Activated naive CD8-positive, alpha-beta T cell treated with anti-CD3 and anti-CD28 coated beads for 36 hours (primary cell): ENCODE data around the gene NOL8. TPM values are rescaled to one million over a fixed set of nuclear protein-coding genes. Genes with fewer than 3 reads are reported as not detected.

ENCODE experiments used
- DNase-seq: peaks from one replicate; pipeline ENCODE4 v3.0.0; 2021
- H3K27ac Mint-ChIP-seq: one replicate; pipeline ENCODE4 v1.8.0; 2022; ENCODE audit warnings: mild to moderate bottlenecking, moderate library complexity, mixed read lengths
- H3K27me3 Mint-ChIP-seq: one replicate; pipeline ENCODE4 v1.8.0; 2022; ENCODE audit warnings: mild to moderate bottlenecking, mixed read lengths
- H3K36me3 Mint-ChIP-seq: one replicate; pipeline ENCODE4 v1.8.0; 2021; ENCODE audit warnings: mild to moderate bottlenecking, mixed read lengths
- H3K4me1 Mint-ChIP-seq: one replicate; pipeline ENCODE4 v1.8.0; 2021; ENCODE audit warnings: mixed read lengths
- H3K4me3 Mint-ChIP-seq: one replicate; pipeline ENCODE4 v1.8.0; 2022; ENCODE audit warnings: mild to moderate bottlenecking, moderate library complexity, mixed read lengths
- H3K9me3 Mint-ChIP-seq: one replicate; pipeline ENCODE4 v1.8.0; 2022; ENCODE audit warnings: mixed read lengths
- total RNA-seq, 2 experiments: library from RNA; stranded (reverse); gene quantifications; one replicate each; pipeline ENCODE4 v1.2.3, GENCODE V29; 2021

Gene NOL8
- total RNA-seq, 2 experiments from 2014 or later: 65.0 to 73.3 TPM

- Mint-ChIP-seq H3K27ac (peak overlapping the region; percentile 99), H3K9me3 (no peaks in the 10 kb centered on the region), H3K27me3 (no peaks in the 10 kb centered on the region), H3K36me3 (peaks cover 58% of the 10 kb centered on the region), H3K4me3 (peak overlapping the region; percentile 97), H3K4me1 (peaks cover 56% of the 10 kb centered on the region)
- peak; percentile 14 for DNase-seq
Observed at GRCh38 chr9:92294297-92294676, 30.9 kb downstream of the NOL8 start.

DNA sequence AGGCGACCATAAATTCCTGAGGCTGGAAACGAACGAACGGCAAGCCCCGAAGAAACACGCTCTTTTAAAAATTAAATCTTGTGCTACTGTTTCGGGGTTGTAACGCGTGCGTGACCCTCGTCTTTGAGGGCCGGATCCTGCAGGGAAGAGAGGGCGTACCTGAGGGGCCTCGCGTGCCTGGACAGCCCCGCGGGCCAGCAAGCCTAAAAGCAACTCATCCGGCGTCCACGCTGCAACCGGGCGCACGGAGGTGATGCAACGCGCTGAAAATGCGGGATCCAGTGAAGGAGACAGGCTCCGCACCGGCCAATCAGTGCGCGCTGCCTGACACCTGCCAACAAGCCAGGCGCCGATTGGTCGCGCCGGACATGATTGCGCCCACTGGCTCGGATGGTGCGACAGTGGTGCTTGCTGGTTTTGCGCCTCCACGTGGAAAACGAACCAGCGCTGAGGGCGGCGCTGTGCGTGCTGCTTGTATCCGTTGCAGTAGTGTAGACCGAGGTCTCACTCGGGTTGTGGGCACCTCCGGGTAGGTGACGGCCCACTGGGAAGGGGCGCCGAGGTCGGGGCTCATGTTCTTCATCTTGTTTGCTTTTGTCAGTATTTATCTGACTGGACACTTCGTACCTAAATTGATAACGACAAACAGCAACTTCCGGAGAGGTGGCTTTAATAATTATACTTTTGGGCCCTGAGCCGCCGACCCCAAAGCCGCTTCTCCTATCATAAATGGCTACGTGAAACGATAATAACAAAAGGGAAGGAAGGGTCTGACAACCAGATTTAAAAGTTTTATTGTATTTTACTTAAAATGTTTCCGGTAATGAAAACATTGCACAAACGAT, 31.5 kb downstream of the NOL8 start, which contains the start of gene IARS1:
Gene IARS1 (minus strand): TSS at position 246 of the 845 bp plus-strand sequence. CDS start 4,278 bp downstream, outside the sequence.
- DNase-seq: peak; percentile 100
- Mint-ChIP-seq H3K9me3 (no peaks in the 10 kb centered on the region), H3K27ac (peak within 1 kb of the TSS; percentile 99), H3K4me1 (peaks cover 55% of the 10 kb centered on the region), H3K36me3 (peaks cover 56% of the 10 kb centered on the region), H3K27me3 (no peaks in the 10 kb centered on the region), H3K4me3 (peak within 1 kb of the TSS; percentile 97)

GRCh38 chr9:92293075-92293354, 32.1 kb downstream of the NOL8 start:
- no peak for DNase-seq
- Mint-ChIP-seq H3K9me3 (no peaks in the 10 kb centered on the region), H3K27ac (peak overlapping the region; percentile 99), H3K27me3 (no peaks in the 10 kb centered on the region), H3K36me3 (peaks cover 63% of the 10 kb centered on the region), H3K4me3 (peak overlapping the region; percentile 97), H3K4me1 (peaks cover 57% of the 10 kb centered on the region)

GRCh38 chr9:92292338-92293074, 32.6 kb downstream of the NOL8 start:
- Mint-ChIP-seq H3K4me1 (peaks cover 54% of the 10 kb centered on the region), H3K9me3 (no peaks in the 10 kb centered on the region), H3K36me3 (peaks cover 64% of the 10 kb centered on the region), H3K27ac (peak overlapping the region; percentile 99), H3K27me3 (no peaks in the 10 kb centered on the region), H3K4me3 (peak overlapping the region; percentile 97)
- no peak for DNase-seq

DNA sequence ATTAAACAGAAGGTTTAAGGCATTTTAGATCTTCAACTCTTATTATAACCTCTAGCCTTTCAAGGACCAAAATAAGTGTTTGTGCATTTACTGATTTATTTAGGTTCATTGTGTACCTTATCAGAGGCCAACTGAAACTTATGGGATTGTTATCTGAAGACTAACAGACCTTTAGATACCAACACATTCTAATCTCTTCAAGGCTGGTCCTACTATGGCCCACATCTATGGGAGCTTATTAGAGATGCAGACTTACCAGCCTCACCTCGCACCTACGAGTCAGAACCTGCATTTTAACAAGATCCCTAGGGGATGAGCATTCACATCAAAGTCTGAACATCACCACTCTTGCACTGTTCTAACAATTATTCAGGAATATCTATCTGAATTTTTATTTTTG, 33.6 kb downstream of the NOL8 start:
- H3K36me3 Mint-ChIP-seq: peaks cover 61% of the 10 kb centered on the region
- no peaks in the 10 kb centered on the region for H3K9me3 Mint-ChIP-seq
- no peaks in the 10 kb centered on the region for H3K27me3 Mint-ChIP-seq
- H3K4me1 Mint-ChIP-seq: peaks cover 54% of the 10 kb centered on the region
- DNase-seq: no peak
- H3K4me3 Mint-ChIP-seq: peak overlapping the region; percentile 97
- H3K27ac Mint-ChIP-seq: peak overlapping the region; percentile 99

DNA sequence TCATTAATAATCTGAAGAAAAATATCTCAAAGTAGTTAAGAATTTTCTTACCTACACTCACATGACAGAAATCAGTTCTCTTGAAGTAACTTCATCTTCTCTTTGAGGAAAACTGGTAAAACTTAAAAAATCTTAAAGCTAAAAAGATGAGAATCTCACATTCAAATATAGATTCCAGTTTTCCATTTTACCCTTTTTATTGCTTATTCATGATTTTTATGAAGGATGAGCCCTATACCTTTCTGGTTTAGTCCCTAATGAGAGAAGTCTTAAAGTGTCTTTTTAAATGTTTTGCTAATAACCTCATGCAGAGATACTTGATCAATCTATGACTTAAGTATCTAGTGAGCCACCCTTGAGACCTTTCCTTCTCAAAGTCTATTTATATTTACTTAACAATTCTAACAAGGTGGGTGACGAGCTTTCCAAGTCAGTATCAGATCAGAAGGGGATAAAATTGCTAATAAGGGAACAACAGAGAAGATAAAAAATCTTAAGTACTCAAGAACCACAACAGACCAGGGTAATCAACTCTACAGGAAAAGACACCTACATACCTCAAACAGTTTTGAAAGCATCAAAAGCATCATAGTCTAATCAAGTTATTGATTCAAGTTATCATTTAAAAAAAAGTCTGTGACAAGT, 34.2 kb downstream of the NOL8 start:
- peaks cover 50% of the 10 kb centered on the region for H3K4me1 Mint-ChIP-seq
- DNase-seq: no peak
- H3K27ac Mint-ChIP-seq: peak overlapping the region; percentile 57
- H3K27me3 Mint-ChIP-seq: no peaks in the 10 kb centered on the region
- H3K4me3 Mint-ChIP-seq: peak overlapping the region; percentile 97
- peaks cover 61% of the 10 kb centered on the region for H3K36me3 Mint-ChIP-seq
- H3K9me3 Mint-ChIP-seq: no peaks in the 10 kb centered on the region

DNA sequence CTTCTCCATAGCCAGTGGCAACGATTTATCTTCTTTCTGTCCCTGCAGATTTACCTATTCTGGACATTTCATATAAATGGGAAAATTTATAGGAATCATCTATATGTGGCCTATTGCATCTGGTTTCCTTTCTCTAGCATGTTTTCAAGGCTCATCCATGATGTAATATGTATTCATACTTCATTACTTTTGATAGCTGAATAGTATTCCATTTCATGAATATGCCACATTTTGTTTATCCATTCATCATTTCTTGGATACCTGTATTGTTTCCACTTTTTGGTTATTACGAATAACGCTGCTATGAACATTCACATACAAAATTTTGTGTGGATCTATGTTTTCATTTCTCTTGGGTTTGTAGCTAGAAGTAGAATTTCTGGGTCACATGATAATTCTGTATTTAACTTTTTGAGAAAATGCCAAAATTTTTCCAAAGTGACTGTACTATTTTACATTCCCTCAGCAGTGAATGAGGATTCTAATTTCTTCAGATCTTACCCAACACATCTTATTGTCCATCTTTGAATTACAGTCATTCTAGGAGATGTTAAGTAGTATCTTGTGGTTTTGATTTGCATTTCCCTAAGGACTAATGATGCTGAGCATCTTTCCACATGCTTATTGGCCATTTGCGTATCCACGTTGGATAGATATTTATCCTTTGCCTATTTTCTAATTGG, 35.3 kb downstream of the NOL8 start:
- H3K36me3 Mint-ChIP-seq: peaks cover 69% of the 10 kb centered on the region
- no peak for DNase-seq
- H3K4me3 Mint-ChIP-seq: no peak overlapping the region
- no peaks in the 10 kb centered on the region for H3K9me3 Mint-ChIP-seq
- peaks cover 44% of the 10 kb centered on the region for H3K4me1 Mint-ChIP-seq
- H3K27me3 Mint-ChIP-seq: no peaks in the 10 kb centered on the region
- H3K27ac Mint-ChIP-seq: peak overlapping the region; percentile 44

- H3K4me3 Mint-ChIP-seq: no peak overlapping the region
- H3K27me3 Mint-ChIP-seq: no peaks in the 10 kb centered on the region
- H3K4me1 Mint-ChIP-seq: peaks cover 42% of the 10 kb centered on the region
- DNase-seq: no peak
- peak overlapping the region; percentile 27 for H3K27ac Mint-ChIP-seq
- H3K9me3 Mint-ChIP-seq: no peaks in the 10 kb centered on the region
- peaks cover 46% of the 10 kb centered on the region for H3K36me3 Mint-ChIP-seq
Observed at GRCh38 chr9:92279302-92279701, 45.8 kb downstream of the NOL8 start.

DNA sequence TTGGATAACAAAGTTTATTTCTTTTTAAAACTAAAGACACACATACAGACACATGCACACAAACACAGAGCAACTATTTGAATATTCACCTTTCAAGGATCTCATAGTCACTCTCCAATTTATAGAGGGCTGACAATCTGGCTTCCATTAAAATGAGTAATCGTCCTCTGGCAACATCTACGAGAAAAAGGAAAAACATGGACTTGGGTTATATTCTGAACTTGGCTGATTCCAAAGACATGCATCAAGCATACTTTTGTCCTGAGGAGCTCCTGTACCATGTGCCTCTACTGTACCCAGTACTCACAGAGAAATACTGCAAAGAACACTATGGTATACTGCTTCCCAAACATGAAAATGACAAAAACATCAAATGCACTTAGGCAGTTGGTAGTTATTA, 47.0 kb downstream of the NOL8 start:
- Mint-ChIP-seq H3K27ac (no peak overlapping the region), H3K27me3 (no peaks in the 10 kb centered on the region), H3K4me1 (peaks cover 42% of the 10 kb centered on the region)

GRCh38 chr9:92276331-92277032, 48.7 kb downstream of the NOL8 start:
- Mint-ChIP-seq H3K36me3 (peaks cover 58% of the 10 kb centered on the region), H3K27me3 (no peaks in the 10 kb centered on the region), H3K9me3 (no peaks in the 10 kb centered on the region), H3K27ac (peak overlapping the region; percentile 70), H3K4me1 (peaks cover 40% of the 10 kb centered on the region), H3K4me3 (no peak overlapping the region)
- DNase-seq: no peak

More for the DNA sequence above, 47.0 kb downstream of the NOL8 start:
- H3K9me3 Mint-ChIP-seq: no peaks in the 10 kb centered on the region
- no peak for DNase-seq
- H3K4me3 Mint-ChIP-seq: no peak overlapping the region
- peaks cover 51% of the 10 kb centered on the region for H3K36me3 Mint-ChIP-seq

- Mint-ChIP-seq H3K4me1 (peaks cover 40% of the 10 kb centered on the region), H3K27me3 (no peaks in the 10 kb centered on the region), H3K36me3 (peaks cover 63% of the 10 kb centered on the region), H3K27ac (no peak overlapping the region), H3K4me3 (no peak overlapping the region), H3K9me3 (no peaks in the 10 kb centered on the region)
- DNase-seq: no peak
Observed at GRCh38 chr9:92275541-92275940, 49.6 kb downstream of the NOL8 start.

- Mint-ChIP-seq H3K9me3 (no peaks in the 10 kb centered on the region), H3K27me3 (no peaks in the 10 kb centered on the region), H3K27ac (no peak overlapping the region), H3K36me3 (peaks cover 47% of the 10 kb centered on the region), H3K4me3 (no peak overlapping the region), H3K4me1 (peaks cover 3% of the 10 kb centered on the region)
- no peak for DNase-seq
Observed at GRCh38 chr9:92270511-92270910, 54.6 kb downstream of the NOL8 start.

DNA sequence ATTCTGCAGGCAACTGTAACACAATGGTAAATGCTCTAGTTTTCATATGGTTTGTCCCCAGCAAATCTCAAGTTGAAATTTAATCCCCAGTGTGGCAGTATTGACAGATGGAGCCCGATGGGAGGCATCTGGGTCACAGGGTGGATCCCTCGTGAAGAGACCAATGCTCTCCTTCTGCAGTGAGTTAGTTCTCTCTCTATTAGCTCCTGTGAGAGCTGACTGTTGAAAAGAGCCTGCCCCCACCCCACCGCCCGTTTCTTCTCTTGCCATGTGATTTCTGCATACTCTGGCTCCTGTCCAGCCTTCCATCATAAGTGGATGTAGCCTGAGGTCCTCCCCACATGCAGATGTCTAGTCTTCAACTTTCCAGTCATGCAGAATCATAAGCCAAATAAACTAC, 58.7 kb downstream of the NOL8 start:
- Mint-ChIP-seq H3K4me3 (no peak overlapping the region), H3K36me3 (peaks cover 36% of the 10 kb centered on the region), H3K27ac (no peak overlapping the region), H3K4me1 (peaks cover 2% of the 10 kb centered on the region), H3K9me3 (no peaks in the 10 kb centered on the region), H3K27me3 (no peaks in the 10 kb centered on the region)
- DNase-seq: no peak

DNA sequence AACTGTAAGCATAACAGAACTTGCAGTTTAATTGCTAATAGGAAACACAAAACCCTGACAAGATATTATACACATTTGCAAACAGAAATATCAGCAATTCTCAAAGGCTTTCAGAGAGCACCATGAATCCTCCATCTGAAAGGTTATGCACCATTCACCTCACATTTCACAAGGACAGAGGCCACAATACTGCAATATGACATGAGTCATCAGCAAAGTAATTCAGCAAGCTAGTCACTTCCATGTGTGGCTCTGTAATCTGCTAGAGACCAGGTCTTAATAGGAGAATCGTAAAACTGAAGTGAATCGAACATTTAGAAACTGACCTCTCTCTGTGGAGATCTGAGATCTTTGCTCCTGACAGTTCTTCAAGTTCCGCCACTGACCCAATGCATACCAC, 60.0 kb downstream of the NOL8 start:
- peaks cover 32% of the 10 kb centered on the region for H3K36me3 Mint-ChIP-seq
- no peak for DNase-seq
- peaks cover 2% of the 10 kb centered on the region for H3K4me1 Mint-ChIP-seq
- H3K4me3 Mint-ChIP-seq: no peak overlapping the region
- no peaks in the 10 kb centered on the region for H3K27me3 Mint-ChIP-seq
- no peaks in the 10 kb centered on the region for H3K9me3 Mint-ChIP-seq
- H3K27ac Mint-ChIP-seq: peak overlapping the region; percentile 16
